ENCODE measurements around the gene C14orf132.

The C14orf132 gene

DNA sequence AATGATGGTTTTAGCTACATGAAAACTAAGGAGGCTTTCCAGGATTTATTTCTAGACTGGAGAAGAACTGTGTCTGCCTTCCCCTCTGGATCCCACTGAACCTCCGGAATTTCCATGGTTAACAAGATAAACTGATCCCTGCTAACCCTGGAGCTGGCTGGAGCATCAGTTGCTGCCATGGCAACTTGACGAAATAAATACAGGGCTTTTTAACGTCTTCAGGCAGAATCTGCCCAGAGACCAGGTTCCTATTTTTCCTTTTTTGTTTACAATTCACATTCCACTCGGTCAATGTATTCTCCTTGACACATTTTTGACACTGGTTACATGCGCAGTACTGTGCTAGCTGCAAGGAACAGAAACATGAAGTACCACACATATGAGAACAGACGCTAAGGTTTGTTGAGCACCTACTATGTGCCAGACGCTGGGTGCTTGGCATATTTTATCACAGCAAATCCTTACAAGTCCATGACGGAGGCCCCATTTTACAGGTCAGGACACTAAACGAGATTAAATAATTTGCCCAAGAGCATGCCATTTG is 1.7 kb downstream of the C14orf132 start:
- no peak for DNase-seq

DNA sequence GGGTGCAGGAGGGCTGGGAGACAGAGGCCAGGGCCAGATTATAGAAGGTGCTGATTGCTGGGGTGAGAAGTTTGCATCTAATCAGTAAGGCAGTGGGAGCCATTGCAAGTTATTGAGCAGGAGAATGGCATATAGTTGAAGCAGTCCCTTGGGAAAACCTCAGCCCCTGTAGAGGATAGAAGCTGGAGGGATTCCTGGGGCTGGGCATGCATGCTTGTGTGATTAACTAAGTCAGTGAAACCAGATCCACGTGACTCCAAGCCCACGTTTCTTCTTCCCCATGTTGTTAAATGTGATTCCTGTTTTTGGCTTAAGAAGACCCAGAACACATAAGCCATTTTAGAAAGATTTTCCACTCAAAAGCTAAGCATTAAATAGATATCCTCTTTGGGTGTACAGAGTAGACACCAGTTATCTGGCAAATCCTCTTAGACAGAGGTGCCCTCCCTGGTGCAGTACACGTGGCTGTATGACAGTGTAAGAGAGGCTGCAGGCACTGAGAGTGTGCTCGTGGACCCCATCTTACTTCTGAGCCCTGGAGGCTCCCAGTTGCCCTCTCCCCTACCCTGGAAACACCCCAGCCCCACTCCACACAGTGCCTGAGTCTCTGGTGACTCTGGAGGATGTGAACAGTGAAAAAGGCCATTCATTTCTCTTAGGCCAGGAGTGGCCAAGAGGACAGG is 3.2 kb downstream of the C14orf132 start:
- no peak for DNase-seq

DNA sequence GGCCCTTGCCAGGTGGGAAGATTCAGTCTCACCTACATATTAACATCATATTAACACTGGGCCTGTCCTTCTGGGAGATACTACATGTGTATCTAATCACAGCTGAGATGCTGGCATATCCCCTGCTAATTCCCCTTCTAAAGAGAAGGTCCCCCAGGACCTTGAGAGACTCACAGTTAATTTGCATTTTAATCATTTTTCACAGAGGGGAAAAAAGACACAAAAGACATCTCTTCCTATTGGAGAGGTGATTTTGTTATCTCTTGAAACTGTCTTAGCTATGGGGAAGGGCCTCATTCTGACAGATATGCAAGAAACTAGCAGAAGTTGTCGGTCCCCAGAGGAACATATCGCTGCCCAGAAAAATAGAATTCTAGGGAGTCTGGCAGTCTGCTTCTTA is 7.5 kb downstream of the C14orf132 start:
- no peak for DNase-seq

DNA sequence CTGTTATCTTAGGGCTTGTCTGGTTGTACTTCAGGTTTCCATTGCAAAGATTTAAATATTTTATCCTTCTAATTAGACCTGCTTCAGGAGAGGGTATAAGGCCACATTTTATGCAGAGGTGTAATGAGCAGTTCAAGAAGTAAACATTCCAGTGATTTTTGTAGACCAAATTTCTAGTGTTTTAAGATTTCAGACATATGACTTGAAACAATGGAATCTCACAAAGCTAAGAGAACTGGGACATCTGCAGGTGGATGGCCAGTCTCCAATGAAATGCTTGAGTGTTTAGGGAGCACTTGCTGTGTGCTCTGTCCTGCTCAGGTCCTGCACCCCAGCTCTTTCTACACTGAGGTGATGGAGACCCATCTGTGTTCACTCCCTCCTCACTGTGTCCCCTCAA is 7.9 kb downstream of the C14orf132 start:
- DNase-seq, result no peak

DNA sequence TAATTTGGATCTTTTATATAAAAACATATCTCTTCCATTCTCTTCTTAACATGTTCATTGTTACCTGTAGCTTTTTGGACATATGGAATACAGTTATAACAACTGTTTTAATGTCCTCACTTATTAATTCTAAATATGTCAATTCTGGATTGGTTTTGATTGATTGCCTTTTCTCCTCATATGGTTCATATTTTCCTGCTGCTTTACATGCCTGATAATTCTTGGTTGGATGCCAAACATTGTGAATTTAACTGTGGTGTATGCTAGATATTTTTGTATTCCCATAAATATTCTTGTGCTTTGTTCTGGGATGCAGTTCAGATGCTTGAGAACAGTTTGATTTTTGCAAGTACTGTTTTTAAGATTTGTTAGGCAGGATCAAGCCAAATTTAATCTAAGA is 10.8 kb downstream of the C14orf132 start:
- no peak for DNase-seq

DNA sequence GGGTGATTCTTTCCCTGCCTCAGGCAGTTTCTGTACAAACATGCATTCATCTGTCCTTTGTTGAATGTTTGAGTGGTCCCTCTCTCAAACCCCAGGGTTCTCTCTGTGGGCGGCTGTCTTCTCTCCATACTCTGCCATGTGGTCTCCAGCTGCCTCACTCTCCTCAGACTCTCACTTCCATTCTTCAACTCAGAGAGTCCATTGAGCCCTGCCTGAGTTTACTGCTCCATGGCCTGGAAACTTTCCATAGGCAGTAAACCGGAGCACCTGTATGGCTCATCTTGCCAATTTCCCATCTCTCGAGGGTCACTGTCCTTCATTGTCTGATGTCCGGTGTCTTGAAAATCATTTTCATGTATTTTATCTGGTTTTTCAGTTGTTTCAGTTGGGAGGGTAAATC is 11.3 kb downstream of the C14orf132 start:
- no peak for DNase-seq

DNA sequence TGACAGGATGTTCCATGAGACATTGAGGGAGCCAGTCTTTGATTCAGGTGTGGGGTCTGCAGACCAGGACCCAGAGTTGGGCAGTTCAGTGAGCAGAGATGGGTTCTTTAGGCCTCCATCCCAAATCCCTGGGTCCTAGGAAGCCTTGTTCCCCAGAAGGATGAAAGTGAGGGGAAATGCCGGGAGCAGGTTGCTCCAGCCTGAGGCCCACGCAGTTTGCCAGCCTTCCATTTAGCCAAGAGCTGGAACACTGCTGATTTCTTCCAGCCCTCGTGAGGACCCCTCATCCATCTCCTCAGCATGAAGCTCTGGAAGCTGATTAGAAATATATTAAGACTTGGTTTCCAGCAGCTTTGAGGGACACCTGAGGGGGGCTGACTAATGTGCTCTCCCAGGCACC is 12.1 kb downstream of the C14orf132 start:
- no peak for DNase-seq

DNA sequence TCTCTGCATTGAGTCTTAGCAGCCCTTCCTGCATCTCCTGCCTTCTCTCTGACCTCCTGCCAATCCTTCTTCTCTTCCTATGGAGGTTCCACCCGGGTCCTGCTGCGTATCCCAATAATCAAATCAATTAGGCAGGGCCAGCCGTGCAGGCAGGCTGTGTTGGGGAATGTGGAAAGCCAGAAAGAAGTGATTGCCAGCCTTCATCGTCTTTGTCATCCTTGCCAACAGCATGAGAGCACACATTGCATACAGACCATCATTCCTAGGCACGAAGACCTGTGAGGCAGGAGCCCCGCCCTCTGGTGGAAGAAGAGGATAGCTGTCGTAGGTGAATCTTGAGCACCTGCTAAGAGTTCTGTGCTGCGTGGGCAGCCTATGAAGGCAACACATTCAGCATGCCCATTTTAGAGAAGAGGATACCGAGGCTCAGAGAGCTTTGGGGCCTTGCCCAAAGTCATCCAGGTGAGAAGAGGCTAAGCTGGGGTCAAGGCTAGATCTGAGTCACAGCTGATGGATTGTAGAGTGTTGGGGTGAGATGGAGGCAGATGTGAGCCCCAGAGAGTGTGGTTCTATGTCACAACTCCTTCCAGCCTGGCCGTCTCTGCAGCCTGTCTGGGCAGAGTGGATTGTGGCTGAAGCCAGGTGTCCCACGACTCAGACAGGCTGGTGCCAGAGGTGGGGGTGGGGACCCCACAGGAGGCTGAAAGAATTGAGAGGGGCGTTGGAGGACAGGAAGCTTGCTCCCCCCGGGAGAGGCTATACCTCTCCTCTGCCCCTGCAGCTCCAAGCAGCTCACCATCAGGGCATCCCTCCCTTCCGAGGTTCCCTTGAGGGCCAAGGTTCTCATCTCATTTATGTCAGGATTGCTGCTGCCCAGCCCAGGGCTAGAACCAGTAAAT is 12.7 kb downstream of the C14orf132 start:
- peak in 1 of 2 experiments; percentile 18 for DNase-seq

DNA sequence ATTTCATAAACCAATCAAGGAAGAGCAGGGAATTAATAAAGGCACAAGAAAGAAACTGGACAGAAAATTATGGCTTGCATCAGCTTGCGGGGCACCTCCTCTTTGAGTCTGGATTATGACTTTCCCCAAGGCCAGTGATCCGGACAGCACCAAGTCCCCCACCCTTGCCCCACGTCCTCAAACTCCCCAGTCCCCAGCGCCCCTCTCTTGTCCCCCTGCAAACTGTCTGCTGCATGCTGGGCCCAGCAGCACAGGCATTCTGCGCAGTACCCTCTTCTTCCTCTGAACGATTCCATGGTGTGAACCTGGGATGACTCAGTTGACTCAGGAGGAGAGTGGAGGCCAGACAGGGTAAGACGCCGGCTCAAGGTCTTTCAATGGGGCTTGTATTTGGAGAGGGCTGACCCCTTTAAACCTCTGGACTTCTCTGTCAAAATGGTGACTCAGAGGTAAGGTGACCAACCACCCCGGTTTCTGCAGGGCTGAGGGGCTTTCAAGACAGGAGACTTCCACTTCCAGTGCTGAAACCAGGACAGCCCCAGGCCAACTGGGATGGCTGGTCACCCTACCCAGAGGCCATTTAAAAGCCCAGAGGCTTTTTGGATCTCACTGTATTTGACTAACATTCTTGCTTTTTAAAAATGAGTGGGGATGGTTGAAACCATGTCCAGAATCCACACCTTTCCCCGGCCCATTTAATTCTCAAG is 13.5 kb downstream of the C14orf132 start:
- DNase-seq, result no peak

DNA sequence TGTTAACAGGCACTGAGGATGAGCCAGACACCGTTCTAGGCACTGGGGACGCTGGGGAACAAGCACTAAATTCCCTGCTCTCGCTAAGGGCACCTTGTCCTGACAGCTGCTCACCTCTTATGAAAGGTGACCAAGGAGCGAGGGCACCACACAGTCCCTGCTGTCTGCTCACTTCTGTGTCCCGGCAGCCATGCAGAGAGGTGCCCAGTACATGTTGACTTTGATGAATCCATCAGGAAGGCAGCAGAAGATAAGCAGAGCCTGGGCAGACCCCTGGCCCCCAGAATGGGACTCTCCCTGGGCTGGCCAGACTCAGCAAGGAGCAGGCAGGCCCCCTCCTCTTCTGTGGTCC is 14.1 kb downstream of the C14orf132 start:
- no peak for DNase-seq

DNA sequence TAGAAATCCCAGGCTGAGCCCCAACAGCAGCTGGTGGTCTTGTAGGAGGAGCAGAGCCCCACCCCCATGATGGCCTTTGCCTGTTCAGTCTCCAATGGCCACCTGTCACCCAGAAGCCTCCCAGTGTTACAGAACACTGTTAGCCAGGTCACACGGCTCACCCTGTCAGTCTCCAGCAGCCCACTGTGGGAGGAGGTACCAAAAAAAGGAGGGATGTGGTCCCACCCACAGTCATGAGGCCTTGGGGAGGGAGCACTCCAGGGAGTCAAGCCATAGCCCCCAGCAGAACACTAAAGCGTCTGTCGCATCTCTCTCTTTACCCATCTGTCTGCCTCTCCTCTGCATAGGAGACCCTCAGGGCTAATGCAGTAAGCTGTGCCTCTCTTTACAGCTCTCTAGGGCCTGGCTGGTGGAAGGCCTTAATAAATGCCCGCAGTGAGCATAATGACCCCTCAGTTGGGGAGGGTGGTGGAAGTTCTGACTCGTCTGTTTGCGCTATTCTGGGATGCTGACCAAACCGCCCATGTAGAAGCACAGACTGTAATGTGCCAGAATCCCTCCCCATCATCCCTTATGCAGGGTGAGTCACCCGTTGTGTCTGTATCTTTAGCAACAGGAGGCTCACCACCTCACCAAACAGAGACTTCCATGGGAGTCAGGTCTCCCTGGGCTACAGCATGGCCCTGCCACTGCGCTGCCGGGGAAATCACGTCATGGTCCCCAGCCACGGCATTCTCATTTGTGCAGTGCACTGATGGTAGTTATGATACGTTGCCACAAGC is 14.6 kb downstream of the C14orf132 start:
- no peak for DNase-seq

DNA sequence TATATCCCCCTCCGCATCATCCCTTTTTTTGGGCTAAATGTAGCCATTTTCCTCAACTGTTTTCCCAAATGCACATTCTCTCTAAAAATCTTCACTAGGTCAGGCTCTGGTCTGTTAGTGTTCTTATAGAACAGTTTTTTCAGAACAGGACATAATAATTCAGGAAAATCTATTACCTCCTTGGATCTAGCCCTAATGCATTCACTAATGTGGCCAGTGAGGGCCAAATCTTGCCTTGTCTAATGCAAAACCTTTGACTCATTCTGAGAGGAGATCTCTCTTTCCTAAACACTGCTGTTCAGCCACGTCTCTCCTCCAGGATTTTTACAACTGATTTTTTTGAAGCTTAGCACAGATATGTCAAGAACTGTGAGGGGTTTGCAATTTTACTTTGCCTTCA is 15.5 kb downstream of the C14orf132 start:
- DNase-seq, result no peak

DNA sequence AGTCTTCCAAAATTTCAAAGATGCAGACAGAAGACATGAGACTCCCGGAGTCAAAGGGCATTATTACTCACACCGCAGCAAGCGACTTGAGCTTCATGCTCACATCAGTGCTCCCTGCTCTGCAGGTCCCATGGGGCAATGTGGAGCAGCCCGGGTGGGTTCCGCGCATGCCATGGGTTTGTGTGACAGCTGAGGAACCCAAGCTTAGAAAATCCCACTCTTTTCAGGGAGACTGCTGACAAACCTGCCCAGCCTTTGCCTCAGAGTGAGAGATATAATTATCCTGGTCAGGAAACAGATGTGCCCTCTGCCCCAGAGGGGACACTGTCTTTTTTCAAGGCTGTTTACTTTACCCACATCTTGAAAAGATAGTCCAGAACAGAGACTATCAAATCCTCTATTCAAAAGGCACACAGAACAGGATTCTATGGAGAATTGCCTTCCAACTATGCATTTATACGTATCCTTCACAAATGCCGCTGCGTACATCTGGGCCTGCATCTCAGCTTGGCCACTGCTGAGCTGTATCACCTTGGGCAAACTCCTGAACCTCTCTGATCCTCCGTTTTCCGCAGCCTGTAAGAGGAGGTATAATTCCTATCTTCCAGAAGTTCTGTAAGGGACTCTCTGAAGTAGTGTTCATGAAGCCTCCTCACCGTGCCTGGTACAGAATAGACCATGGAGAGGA is 16.0 kb downstream of the C14orf132 start:
- no peak for DNase-seq

DNA sequence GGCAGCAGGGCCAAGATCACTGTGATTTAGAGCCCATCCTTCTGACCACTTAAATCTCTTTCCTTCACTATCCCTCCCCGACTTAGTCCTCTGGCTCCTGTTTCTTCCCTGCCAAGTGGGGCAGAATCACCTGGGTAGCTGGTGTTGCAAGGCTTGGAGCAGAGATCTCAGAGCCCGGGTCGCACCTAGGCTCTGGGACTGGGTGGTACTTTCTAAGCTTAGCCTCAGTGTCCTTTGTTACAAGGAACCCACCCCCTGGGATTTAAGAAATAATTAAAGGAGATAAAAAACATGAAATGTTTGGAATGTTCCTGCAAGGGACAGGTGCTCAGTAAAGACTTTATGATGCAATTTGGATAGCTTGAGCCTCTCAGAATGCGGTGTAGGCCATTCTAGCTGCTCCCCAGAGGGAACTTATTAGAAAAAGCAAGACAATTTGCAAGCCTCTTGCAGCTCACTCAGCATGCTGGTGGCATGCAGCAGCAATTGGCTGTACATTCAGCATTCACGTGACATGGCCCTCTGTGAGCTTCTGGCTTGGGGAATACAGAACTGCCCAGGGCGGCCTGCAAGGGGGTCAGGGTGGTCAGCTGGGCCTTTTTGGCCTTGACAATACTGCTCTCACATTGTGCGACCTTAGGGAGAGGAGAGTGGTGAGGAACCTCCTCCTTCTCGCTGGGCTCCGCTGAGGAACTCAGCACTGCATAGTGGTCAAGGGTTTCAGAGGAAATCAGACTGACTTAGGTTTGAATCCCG is 16.8 kb downstream of the C14orf132 start:
- DNase-seq, result no peak

DNA sequence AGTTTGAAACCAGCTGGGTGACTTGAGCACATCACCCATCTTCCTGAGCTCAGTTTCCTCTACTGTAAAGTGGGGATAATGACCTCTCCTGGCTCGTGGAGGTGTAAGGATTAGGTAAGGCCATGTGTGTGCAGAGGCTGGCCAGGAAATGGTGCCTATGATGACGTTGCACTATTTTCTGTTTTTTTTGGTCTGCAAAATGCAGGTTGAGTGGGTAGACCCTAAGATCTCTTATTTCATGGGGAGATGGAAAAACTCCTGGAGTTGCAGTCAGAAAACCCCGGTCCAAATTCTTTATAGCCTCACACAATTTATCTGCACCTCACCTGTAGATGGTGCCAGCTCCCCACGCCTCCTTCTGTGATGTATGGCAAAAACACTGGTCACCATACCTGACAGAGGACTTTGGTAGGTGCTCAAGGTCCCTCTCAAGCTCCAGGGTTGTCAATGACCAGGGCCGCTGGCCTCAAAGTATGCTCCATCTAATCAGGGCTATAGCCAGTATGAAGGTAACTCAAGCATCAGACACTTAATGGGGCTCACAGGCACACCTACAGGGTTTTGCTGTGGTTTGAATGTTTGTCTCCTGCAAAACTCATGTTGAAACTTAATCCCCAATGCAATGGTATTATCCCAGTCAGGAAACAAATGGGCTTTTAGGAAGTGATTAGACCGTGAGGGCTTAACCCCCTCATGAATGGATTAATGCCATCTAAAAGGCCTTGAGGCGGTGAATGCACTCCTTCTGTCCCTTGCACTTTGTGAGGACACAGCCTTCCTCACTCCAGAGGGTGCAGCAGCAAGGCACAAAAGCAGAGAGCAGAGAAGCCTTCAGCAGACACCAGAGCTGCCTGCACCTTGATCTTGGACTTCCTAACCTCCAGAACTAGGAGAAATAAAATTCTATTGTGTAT is 17.6 kb downstream of the C14orf132 start:
- DNase-seq, result no peak

DNA sequence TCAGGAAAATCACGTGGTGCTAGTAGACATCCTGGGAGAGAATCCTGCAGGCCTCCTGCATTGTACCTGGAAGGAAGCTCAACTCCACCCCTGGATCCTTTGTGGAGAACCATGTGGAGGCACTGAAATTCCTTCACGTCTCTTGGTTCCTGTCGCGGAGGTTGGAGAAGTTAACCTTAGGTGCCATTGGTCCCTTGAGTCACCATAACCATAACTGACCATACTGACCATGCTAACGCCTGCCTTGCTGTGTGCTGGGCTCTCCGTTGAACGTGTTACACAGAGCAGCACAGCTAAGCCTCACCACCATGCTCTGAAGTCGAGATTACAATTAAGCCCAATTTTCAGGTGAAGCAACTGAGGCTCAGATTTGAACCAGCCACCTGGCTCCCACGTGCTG is 18.6 kb downstream of the C14orf132 start:
- no peak for DNase-seq

DNA sequence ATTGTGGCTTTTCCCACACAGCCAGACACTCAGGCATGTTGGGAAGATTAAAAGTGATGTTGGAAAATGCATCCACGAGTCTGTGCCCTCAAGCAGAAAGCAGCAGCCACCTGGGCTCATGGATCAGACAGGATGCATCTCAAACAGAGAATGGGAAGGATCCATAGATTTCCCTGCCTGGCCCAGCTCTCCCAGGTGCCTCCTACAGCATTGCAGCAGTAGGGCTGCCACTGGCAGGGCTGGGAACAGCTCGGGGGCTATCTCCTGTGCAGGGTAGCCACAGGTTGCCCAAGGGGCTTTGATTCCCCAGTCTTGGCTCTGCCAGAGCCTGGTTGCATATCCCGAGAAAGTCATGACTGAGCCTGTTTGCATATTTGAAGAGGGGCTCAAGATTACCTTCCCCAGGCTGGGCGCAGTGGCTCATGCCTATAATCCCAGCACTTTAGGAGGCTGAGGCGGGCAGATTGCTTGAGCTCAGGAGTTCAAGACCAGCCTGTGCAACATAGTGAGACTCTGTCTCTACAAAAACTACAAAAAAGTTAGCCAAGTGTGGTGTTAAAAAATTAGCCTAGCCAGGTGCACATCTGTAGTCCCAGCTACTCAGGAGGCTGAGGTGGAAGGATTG is 19.5 kb downstream of the C14orf132 start:
- DNase-seq, result no peak

DNA sequence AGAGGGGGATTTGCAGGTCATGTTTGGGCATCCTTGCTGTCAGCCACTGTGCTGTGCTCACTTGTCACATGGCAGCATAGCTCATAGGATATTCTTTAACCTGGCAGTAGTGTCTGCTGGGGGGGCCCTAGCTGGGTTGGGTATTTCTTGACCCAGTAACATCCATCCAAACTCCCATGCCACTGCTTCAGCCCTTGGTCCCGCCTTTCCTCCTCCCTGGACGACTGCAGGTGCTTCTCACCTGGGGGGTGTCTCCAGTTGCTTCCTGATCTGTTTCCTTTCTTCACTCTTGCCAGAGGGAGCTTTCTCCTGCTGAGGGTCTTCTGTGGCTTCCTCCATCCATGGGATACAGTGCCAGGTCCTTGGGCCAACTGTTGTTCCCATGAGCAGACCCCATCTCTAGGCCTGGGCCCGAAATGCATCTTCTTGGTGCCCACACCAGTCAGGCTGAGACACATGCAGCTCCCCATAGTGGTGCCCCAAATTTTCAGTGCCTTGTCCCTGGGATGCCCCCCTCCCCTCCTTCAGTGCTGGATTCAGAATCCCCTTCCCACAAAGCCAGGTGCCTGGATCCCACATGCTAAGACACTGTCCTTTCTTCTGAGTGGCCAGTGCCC is 20.5 kb downstream of the C14orf132 start:
- no peak for DNase-seq
